ENCODE measurements around the gene ANKRD40. TPM values are rescaled to one million over a fixed set of nuclear protein-coding genes. Genes with fewer than 3 reads are reported as not detected.
A peak's percentile ranks its signal among the peaks of the same experiment; 100 is the strongest.

The ANKRD40 gene
- total and polyA plus RNA-seq, 9 of the 15 experiments (the other 6 are each of a cell fraction or from before 2014, with no cell fraction given) = 9.0 to 28.9 (median 27.7) TPM

- in situ Hi-C loops (cut with MboI) = no loop called here
- WGBS (ENCODE audit: insufficient coverage, low coverage, missing lambda C conversion rate) = 67% methylated on average over 12 of the region's 19 CpGs
- CTCF ChIA-PET (ENCODE audit: low intra/inter-chr PET ratio) = no interaction called here
These were observed 17.5 kb downstream of the ANKRD40 start for GRCh38 chr17:50689956-50690886.

More at GRCh38 chr17:50689956-50690886, 17.5 kb downstream of the ANKRD40 start:
- Histone ChIP-seq H3K9me1 (ENCODE audit: control insufficient read depth, insufficient read depth, low read length) (no peaks in the 10 kb centered on the region), H3K27me3 (ENCODE audit: control insufficient read depth in 2 of 2, insufficient read depth in 2 of 2, low read length in 2 of 2) (no peaks in the 10 kb centered on the region), H3K4me2 (ENCODE audit: insufficient read depth, low read length) (no peak overlapping the region), H3K27ac (ENCODE audit: extremely low read depth, low read depth, low read length) (no peak overlapping the region), H3K4me1 (replicated peaks in 1 of 2; ENCODE audit: control insufficient read depth in 2 of 2, insufficient read depth in 2 of 2, low read length in 2 of 2) (peaks cover 0 to 10% of the 10 kb centered on the region in 2 experiments; a peak in 2 of 5 replicates), H3K9me3 (replicated peaks; ENCODE audit: control insufficient read depth, insufficient read depth, low read depth, low read length) (no peaks in the 10 kb centered on the region), H4K20me1 (replicated peaks; ENCODE audit: control insufficient read depth, insufficient read depth, low read length) (no peaks in the 10 kb centered on the region), H3K79me2 (ENCODE audit: control insufficient read depth, insufficient read depth, low read length) (no peaks in the 10 kb centered on the region), H3K4me3 (no peak overlapping the region), H3K9ac (ENCODE audit: insufficient read depth in 1 of 2, low read depth in 2 of 2, low read length in 2 of 2) (peak overlapping the region in 1 of 2 experiments; percentile 70; a peak in 2 of 4 replicates), H2AFZ (ENCODE audit: low read depth, low read length) (no peak overlapping the region), H3K36me3 (ENCODE audit: control insufficient read depth, insufficient read depth, low read length) (peaks cover 29% of the 10 kb centered on the region)
- BruUV-seq (replicated peaks) = no TSS peak
- intact Hi-C loops (cut with micrococcal nuclease) = no loop called here
- ATAC-seq = peak; percentile 21; the same call in 1 of the 3 replicates
- POLR2A ChIA-PET = no interaction called here
- no peak for TF ChIP-seq GMEB1 (CRISPR knock-in tag; IDR thresholded peaks at IDR 0.05)
- TF ChIP-seq ZNF324 (CRISPR knock-in tag; IDR thresholded peaks at IDR 0.05) = no peak
- no peak for TF ChIP-seq ZEB2 (IDR thresholded peaks at IDR 0.05)
- TF ChIP-seq POLR2G (IDR thresholded peaks at IDR 0.05; ENCODE audit: low read depth, low read length) = 0 out of 2 replicates have a peak, but pooled peaks have one; percentile 20
- peak; percentile 77 for TF ChIP-seq ZBTB33 (CRISPR knock-in tag; IDR thresholded peaks at IDR 0.05)
- no peak for TF ChIP-seq ZNF785 (CRISPR knock-in tag; IDR thresholded peaks at IDR 0.05)
- TF ChIP-seq ZNF655 (CRISPR knock-in tag; IDR thresholded peaks at IDR 0.05) = no peak
- no peak for TF ChIP-seq ELF2 (CRISPR knock-in tag; IDR thresholded peaks at IDR 0.05)
- TF ChIP-seq RBM17 (IDR thresholded peaks at IDR 0.05; ENCODE audit: borderline replicate concordance, low read depth, low read length) = no peak
- no peak for FAIRE-seq
- no peak for DNase-seq (ENCODE audit: extremely low read depth in 1 of 4, low spot score in 3 of 4)
